Glutamatergic neuron (in vitro differentiated cells): ENCODE results near the gene DLG2. TPM values are rescaled to one million over a fixed set of nuclear protein-coding genes. Genes with fewer than 3 reads are reported as not detected.

Experiments used
- DNase-seq: peaks from one replicate; pipeline ENCODE4 v3.0.0; 2022
- H3K27ac Mint-ChIP-seq: one replicate; pipeline ENCODE4 v1.8.0; 2020; ENCODE audit warnings: mild to moderate bottlenecking, mixed read lengths, inconsistent platforms; ENCODE audit not compliant: unreplicated experiment
- H3K27me3 Mint-ChIP-seq: one replicate; pipeline ENCODE4 v1.8.0; 2020; ENCODE audit warnings: mild to moderate bottlenecking, moderate library complexity, mixed read lengths, inconsistent platforms; ENCODE audit not compliant: unreplicated experiment
- H3K36me3 Mint-ChIP-seq: one replicate; pipeline ENCODE4 v1.8.0; 2020; ENCODE audit warnings: mild to moderate bottlenecking, mixed read lengths, inconsistent platforms; ENCODE audit not compliant: unreplicated experiment
- H3K4me1 Mint-ChIP-seq: one replicate; pipeline ENCODE4 v1.8.0; 2020; ENCODE audit warnings: mild to moderate bottlenecking, low read depth, mixed read lengths, inconsistent platforms; ENCODE audit not compliant: unreplicated experiment
- H3K4me3 Mint-ChIP-seq: one replicate; pipeline ENCODE4 v1.8.0; 2020; ENCODE audit warnings: mild to moderate bottlenecking, mixed read lengths, inconsistent platforms; ENCODE audit not compliant: unreplicated experiment
- H3K9me3 Mint-ChIP-seq: one replicate; pipeline ENCODE4 v1.8.0; 2020; ENCODE audit warnings: mild to moderate bottlenecking, moderate library complexity, mixed read lengths, inconsistent platforms; ENCODE audit not compliant: unreplicated experiment
- CTCF ChIP-seq: fragments of 200-600 bp; sonication (generic); IDR thresholded peaks from one replicate; pipeline ENCODE4 v1.5.0; 2021; ENCODE audit not compliant: partially characterized antibody, unreplicated experiment
- total RNA-seq: library from RNA; stranded (reverse); fragmentation: NEBNext Ultra II Directional; extraction: Animal tissue kit (Norgen Biotek cat#: 25700); gene quantifications from one replicate; pipeline ENCODE4 v1.2.1, GENCODE V29; 2021; ENCODE audit not compliant: unreplicated experiment

Gene DLG2
- total RNA-seq, 1 donor from 2014 or later, result 2.9 TPM

GRCh38 chr11:85154294-85154693, 472.9 kb downstream of the DLG2 start:
- no peak overlapping the region for H3K27ac Mint-ChIP-seq
- H3K4me1 Mint-ChIP-seq, result no peaks in the 10 kb centered on the region
- H3K36me3 Mint-ChIP-seq, result peaks cover 8% of the 10 kb centered on the region
- no peak for TF ChIP-seq CTCF
- no peaks in the 10 kb centered on the region for H3K27me3 Mint-ChIP-seq
- no peak for DNase-seq
- no peak overlapping the region for H3K4me3 Mint-ChIP-seq
- no peaks in the 10 kb centered on the region for H3K9me3 Mint-ChIP-seq

GRCh38 chr11:85137597-85137996, 489.5 kb downstream of the DLG2 start:
- Mint-ChIP-seq H3K4me1 (peaks cover 1% of the 10 kb centered on the region), H3K27ac (no peak overlapping the region), H3K4me3 (no peak overlapping the region), H3K9me3 (no peaks in the 10 kb centered on the region), H3K27me3 (no peaks in the 10 kb centered on the region), H3K36me3 (no peaks in the 10 kb centered on the region)
- no peak for TF ChIP-seq CTCF
- DNase-seq, result no peak

- H3K4me1 Mint-ChIP-seq, result peaks cover 6% of the 10 kb centered on the region
Observed at GRCh38 chr11:85133636-85134035, 493.5 kb downstream of the DLG2 start.

GRCh38 chr11:85132851-85133585, 494.1 kb downstream of the DLG2 start:
- Mint-ChIP-seq H3K4me1 (peaks cover 6% of the 10 kb centered on the region), H3K4me3 (no peak overlapping the region), H3K36me3 (no peaks in the 10 kb centered on the region), H3K9me3 (no peaks in the 10 kb centered on the region), H3K27me3 (no peaks in the 10 kb centered on the region), H3K27ac (no peak overlapping the region)
- peak; percentile 17 for DNase-seq
- no peak for TF ChIP-seq CTCF

More at GRCh38 chr11:85133636-85134035, 493.5 kb downstream of the DLG2 start:
- Mint-ChIP-seq H3K9me3 (no peaks in the 10 kb centered on the region), H3K27ac (no peak overlapping the region), H3K36me3 (no peaks in the 10 kb centered on the region), H3K27me3 (no peaks in the 10 kb centered on the region), H3K4me3 (no peak overlapping the region)
- DNase-seq, result no peak
- TF ChIP-seq CTCF, result no peak

GRCh38 chr11:85127349-85127748, 499.8 kb downstream of the DLG2 start:
- no peak for DNase-seq
- Mint-ChIP-seq H3K36me3 (no peaks in the 10 kb centered on the region), H3K4me3 (no peak overlapping the region), H3K27me3 (no peaks in the 10 kb centered on the region), H3K4me1 (peaks cover 3% of the 10 kb centered on the region), H3K27ac (no peak overlapping the region), H3K9me3 (no peaks in the 10 kb centered on the region)
- no peak for TF ChIP-seq CTCF
